Neural crest cell (in vitro differentiated cells): ENCODE data around the gene ITGA7. TPM values are rescaled to one million over a fixed set of nuclear protein-coding genes. Genes with fewer than 3 reads are reported as not detected.

ENCODE experiments used
- DNase-seq: peaks from one replicate; pipeline ENCODE4 v3.0.0; 2021; ENCODE audit warnings: low read depth, mixed read lengths, low spot score
- H3K27ac Mint-ChIP-seq: one replicate; pipeline ENCODE4 v1.8.0; 2021; ENCODE audit warnings: mild to moderate bottlenecking, mixed read lengths; ENCODE audit not compliant: unreplicated experiment
- H3K27me3 Mint-ChIP-seq: 2 replicates; pipeline ENCODE4 v1.8.0; 2021; ENCODE audit warnings: low read depth, mild to moderate bottlenecking, mixed read lengths
- H3K36me3 Mint-ChIP-seq: 2 replicates; pipeline ENCODE4 v1.8.0; 2021; ENCODE audit warnings: low read depth, mild to moderate bottlenecking, mixed read lengths
- H3K4me1 Mint-ChIP-seq: 2 replicates; pipeline ENCODE4 v1.8.0; 2021; ENCODE audit warnings: mixed read lengths
- H3K4me3 Mint-ChIP-seq: one replicate; pipeline ENCODE4 v1.8.0; 2021; ENCODE audit warnings: mild to moderate bottlenecking, mixed read lengths
- H3K9me3 Mint-ChIP-seq: 2 replicates; pipeline ENCODE4 v1.8.0; 2021; ENCODE audit warnings: mixed read lengths
- total RNA-seq: library from RNA; stranded (reverse); gene quantifications from 2 replicates; pipeline ENCODE4 v1.2.1, GENCODE V29; 2021
- TF ChIP-seq, protein P1 (sequence below): fragments of 200-600 bp; sonication (generic); conservative IDR thresholded peaks from 2 replicates; pipeline ENCODE4 v1.5.0; 2021; ENCODE audit warnings: antibody characterized with exemption, mild to moderate bottlenecking

ITGA7 gene
- total RNA-seq, 1 donor from 2014 or later: 63.7 TPM

DNA sequence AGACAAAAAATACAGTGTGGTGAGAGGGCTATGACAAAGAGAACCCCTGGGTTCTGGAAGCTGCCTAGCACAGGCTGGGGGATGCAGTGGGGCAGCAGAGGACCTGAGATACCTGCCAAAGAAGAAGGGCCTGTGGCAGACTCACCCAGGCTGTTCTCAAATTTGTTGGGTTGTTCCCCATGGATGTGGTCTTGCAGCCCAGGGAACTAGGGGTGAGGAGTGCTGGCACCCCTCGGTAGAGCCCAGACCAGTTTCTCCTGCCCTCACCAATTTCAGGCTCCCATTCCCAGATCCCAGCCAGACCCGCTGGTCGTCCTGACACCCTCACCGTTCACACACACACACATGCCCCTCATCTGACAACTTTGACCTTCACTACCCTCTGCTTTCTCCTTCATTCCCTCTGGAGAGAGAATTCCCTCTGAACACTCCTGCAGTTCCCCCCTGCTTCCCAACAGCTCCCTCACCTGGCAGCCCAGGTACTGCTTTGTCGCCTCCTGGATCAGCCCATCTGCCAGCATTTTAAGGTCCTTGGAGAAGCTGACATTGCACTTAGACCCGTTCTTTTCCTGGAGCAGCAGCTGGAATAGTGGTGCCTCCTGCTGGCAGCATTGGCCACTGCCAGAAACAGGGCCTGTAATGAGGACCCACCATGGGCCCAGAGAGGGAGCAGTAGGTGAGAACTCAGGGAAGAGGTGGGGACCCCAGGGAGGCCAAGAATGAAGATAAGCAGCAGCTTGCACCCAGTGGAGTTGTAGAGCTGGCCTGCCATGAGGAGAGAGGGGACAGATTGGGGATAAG, 29.3 kb upstream of the ITGA7 start:
- Mint-ChIP-seq H3K27me3 (no peaks in the 10 kb centered on the region), H3K36me3 (no peaks in the 10 kb centered on the region), H3K4me1 (peaks cover 34% of the 10 kb centered on the region), H3K9me3 (no peaks in the 10 kb centered on the region), H3K27ac (peak overlapping the region; percentile 97), H3K4me3 (peak overlapping the region; percentile 88)
- TF ChIP-seq, protein P1, sequence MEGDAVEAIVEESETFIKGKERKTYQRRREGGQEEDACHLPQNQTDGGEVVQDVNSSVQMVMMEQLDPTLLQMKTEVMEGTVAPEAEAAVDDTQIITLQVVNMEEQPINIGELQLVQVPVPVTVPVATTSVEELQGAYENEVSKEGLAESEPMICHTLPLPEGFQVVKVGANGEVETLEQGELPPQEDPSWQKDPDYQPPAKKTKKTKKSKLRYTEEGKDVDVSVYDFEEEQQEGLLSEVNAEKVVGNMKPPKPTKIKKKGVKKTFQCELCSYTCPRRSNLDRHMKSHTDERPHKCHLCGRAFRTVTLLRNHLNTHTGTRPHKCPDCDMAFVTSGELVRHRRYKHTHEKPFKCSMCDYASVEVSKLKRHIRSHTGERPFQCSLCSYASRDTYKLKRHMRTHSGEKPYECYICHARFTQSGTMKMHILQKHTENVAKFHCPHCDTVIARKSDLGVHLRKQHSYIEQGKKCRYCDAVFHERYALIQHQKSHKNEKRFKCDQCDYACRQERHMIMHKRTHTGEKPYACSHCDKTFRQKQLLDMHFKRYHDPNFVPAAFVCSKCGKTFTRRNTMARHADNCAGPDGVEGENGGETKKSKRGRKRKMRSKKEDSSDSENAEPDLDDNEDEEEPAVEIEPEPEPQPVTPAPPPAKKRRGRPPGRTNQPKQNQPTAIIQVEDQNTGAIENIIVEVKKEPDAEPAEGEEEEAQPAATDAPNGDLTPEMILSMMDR: peak; percentile 70
- peak; percentile 56 for DNase-seq

DNA sequence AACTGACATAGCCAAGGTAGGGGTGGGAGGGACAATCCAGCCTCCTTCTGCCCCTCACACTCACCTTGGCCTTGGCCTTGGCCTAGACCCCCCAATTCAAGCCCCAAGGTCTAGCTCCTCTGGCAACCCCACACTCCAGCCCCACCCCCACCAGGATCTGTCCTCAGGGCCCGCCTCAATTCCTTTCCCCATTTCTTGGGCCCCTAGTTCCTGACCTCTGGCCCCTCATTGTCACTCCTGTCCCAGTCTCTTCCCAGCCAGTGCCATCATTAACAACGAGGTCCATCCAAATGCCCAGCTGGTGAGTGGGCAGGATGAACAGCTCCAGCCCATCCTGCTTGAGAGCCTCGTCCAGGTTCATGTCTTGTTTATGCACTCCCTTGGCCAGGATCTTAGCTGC, 28.4 kb upstream of the ITGA7 start:
- peaks cover 29% of the 10 kb centered on the region for H3K4me1 Mint-ChIP-seq
- H3K9me3 Mint-ChIP-seq: no peaks in the 10 kb centered on the region
- H3K36me3 Mint-ChIP-seq: no peaks in the 10 kb centered on the region
- no peak for DNase-seq
- peak overlapping the region; percentile 57 for H3K27ac Mint-ChIP-seq
- no peaks in the 10 kb centered on the region for H3K27me3 Mint-ChIP-seq
- TF ChIP-seq, protein P1: no peak
- H3K4me3 Mint-ChIP-seq: peak overlapping the region; percentile 88

DNA sequence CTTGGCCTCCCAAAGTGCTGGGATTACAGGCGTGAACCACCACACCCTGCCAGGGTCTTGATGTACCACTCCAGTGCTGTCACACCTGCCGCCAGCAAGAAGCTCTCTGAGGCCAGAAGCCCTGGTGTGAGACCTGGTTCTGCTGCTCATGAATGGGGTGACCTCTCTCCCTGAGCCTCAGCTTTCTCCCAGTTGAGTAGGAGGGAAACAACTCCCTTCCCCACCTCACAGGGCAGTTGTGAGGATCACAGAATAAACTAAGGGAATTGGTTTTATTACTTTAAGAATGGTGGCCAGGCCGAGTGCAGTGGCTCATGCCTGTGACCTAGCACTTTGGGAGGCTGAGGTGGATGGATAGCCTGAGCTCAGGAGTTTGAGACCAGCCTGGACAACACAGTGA, 26.9 kb upstream of the ITGA7 start:
- H3K36me3 Mint-ChIP-seq: no peaks in the 10 kb centered on the region
- TF ChIP-seq, protein P1: no peak
- H3K4me3 Mint-ChIP-seq: no peak overlapping the region
- no peak for DNase-seq
- H3K9me3 Mint-ChIP-seq: no peaks in the 10 kb centered on the region
- H3K4me1 Mint-ChIP-seq: peaks cover 43% of the 10 kb centered on the region
- H3K27me3 Mint-ChIP-seq: no peaks in the 10 kb centered on the region
- no peak overlapping the region for H3K27ac Mint-ChIP-seq

DNA sequence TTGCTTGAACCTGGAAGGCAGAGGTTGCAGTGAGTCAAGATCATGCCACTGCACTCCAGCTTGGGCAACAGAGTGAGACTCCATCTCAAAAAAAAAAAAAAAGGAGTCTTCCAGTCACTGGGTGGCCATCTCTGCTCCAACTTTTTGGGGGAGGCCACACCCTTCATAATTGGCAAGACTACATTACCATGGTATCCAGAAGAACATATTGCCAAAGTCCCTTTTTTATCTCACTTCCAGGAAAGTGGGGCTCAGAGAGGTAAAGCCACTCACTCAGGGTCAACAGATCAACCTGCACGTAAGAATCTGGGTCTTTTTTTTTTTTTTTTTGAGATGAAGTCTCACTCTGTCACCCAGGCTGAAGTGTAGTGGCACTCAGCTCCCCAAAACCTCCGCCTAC, 26.2 kb upstream of the ITGA7 start:
- TF ChIP-seq, protein P1: no peak
- H3K27me3 Mint-ChIP-seq: no peaks in the 10 kb centered on the region
- H3K4me1 Mint-ChIP-seq: peaks cover 43% of the 10 kb centered on the region
- H3K27ac Mint-ChIP-seq: no peak overlapping the region
- H3K4me3 Mint-ChIP-seq: no peak overlapping the region
- DNase-seq: no peak
- H3K36me3 Mint-ChIP-seq: no peaks in the 10 kb centered on the region
- H3K9me3 Mint-ChIP-seq: no peaks in the 10 kb centered on the region

DNA sequence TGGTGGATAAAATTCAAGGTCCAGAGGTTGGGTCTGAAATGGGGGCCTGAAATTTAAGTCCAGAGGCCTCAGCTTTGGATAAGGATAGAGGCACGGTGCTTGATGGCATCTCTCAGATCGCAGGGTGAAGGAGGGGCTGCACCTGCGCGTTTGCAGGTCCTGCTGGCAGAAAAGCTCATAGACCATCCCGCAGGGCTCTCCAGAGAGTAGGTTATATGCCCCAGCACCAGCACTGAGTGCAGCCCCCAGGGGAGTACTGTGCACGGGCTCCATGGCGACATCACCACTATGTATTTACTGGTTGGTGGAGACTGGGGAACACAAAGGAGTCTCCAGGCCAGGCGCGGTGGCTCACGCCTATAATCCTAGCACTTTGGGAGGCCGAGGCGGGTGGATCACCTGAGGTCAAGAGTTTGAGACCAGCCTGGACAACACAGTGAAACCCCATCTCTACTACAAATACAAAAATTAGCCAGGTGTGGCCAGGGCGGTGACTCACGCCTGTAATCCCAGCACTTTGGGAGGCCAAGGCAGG, 25.4 kb upstream of the ITGA7 start:
- TF ChIP-seq, protein P1: no peak
- Mint-ChIP-seq H3K27me3 (no peaks in the 10 kb centered on the region), H3K4me1 (peaks cover 37% of the 10 kb centered on the region), H3K4me3 (peak overlapping the region; percentile 27), H3K27ac (no peak overlapping the region), H3K9me3 (no peaks in the 10 kb centered on the region), H3K36me3 (no peaks in the 10 kb centered on the region)
- DNase-seq: no peak
